HG03139 (cell line): ENCODE measurements around the gene GIGYF1.
"Not testable (repeated sequence)": the region's sequence is repeated elsewhere in the genome, so short reads cannot be mapped to it uniquely, and the experiment has no call there.

Experiments
- ATAC-seq: cut with Tn5 transposase; IDR thresholded peaks from one replicate; pipeline ENCODE4 v1.9.1; 2021; ENCODE audit not compliant: unreplicated experiment

The GIGYF1 gene, protein sequence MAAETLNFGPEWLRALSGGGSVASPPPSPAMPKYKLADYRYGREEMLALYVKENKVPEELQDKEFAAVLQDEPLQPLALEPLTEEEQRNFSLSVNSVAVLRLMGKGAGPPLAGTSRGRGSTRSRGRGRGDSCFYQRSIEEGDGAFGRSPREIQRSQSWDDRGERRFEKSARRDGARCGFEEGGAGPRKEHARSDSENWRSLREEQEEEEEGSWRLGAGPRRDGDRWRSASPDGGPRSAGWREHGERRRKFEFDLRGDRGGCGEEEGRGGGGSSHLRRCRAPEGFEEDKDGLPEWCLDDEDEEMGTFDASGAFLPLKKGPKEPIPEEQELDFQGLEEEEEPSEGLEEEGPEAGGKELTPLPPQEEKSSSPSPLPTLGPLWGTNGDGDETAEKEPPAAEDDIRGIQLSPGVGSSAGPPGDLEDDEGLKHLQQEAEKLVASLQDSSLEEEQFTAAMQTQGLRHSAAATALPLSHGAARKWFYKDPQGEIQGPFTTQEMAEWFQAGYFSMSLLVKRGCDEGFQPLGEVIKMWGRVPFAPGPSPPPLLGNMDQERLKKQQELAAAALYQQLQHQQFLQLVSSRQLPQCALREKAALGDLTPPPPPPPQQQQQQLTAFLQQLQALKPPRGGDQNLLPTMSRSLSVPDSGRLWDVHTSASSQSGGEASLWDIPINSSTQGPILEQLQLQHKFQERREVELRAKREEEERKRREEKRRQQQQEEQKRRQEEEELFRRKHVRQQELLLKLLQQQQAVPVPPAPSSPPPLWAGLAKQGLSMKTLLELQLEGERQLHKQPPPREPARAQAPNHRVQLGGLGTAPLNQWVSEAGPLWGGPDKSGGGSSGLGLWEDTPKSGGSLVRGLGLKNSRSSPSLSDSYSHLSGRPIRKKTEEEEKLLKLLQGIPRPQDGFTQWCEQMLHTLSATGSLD (N-terminal part only)

DNA sequence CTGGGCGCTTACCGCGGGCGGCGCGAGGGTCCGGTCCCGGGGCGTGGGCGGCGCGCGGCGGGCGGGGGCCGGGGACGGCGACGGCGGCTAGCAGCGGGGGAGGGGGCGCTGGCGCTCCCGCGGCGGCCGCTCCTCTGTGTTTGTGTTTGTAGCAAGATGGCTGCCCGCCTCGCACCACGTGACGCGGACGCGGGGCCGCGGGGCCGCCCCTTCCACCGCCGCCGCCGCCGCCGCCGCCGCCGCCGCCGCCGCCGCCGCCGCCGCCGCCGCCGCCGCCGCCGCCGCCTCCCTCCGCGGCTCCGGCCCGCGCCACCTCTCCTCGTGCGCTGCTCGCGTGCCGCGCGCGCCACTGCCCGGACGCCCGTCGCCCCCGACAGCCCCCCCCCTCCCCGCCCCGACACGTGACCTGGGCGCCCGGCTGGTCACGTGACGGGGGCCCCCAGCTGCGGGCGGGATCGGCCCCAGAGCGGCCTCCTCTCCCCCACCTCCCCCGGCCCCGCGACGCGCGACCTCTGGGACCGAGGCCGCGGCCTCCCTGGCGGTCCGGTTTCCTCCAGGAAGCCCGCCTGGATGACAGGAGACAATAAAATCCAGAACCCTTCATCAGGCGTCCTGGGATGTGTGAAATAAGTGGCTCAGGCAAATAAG, at the start of gene GIGYF1:
Gene GIGYF1 (minus strand): TSS at position 153 of the 648 bp plus-strand sequence. CDS start 6,012 bp downstream, outside the sequence.
- no peak for ATAC-seq

DNA sequence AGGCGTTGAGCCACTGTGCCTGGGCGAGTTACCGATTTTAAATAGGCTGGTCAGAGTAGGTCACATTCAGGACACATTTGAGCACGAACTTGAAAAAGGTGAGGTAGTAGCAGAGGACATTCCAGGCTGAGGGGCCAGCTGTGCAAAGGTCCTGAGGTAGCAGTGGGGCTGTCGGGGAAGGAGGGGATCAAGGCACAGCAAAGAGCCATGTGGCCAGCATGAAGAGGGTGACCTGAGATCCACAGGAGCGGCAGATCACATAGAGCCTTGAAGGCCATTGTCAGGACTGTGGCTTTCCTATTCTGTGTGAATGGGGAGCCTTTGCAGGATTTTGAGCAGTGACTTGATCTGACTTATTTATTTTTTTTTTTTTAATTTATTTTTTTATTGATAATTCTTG, 45.9 kb upstream of the GIGYF1 start:
- ATAC-seq: no peak

DNA sequence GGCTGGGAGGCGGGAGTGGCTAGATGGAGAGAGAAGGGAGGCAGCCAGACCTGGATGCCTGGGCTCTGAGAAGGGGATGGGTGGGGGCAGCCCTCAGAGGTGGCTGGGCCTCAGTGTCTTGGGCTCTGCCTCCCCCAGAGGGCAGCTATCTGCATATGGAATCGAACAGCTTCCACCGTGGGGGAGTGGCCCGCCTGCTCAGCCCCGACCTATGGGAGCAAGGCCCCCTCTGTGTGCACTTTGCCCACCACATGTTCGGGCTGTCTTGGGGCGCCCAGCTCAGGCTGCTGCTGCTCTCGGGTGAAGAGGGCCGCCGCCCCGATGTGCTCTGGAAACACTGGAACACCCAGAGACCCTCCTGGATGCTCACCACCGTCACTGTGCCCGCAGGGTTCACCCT, 42.6 kb upstream of the GIGYF1 start:
- ATAC-seq: no peak

DNA sequence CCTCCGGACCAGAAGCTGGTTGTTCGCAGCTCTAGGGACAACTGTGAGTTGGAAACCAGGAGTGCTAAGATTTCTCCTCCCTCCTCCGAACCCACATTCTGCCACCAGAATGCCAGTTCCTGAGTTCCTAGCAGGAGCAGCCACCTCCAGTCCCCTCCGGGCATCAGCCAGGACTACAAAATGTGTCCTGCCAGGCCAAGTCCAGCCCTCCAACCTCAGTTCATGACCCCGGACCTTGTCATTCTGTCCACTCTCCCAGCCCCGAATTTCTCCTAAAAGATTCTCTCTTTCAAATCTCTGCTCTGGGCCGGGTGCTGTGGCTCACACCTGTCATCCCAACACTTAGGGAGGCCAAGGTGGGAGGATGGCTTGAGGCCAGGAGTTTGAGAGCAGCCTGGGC, 41.7 kb upstream of the GIGYF1 start:
- no peak for ATAC-seq

DNA sequence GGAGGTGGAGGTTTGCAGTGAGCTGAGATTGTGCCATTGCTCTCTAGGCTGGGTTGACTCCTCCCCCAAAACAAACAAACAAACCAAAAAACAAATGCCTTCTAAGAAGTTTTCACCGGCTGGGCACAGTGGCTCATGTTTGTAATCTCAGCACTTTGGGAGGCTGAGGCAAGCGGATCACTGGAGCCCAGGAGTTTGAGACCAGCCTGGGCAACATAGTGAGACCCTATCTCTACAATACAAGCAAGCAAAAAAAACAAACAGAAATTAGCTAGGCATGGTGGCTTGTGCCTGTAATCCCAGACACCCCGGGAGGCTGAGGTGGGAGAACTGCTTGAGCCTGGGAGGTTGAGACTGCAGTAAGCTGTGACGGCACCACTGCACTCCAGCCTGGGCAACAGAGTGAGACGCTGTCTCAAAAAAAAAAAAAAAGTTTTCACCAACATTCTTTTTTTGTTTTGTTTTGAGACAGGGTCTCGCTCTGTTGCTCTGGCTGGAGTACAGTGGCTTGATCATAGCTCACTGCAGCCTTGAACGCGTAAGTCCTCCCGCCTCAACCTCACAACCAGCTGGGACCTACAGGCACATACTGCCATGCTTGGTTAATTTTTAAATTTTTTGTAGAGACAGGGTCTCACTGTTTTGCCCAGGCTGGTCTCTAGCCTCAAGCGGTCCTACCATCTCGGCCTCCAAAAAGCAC, 38.0 kb upstream of the GIGYF1 start:
- no peak for ATAC-seq

DNA sequence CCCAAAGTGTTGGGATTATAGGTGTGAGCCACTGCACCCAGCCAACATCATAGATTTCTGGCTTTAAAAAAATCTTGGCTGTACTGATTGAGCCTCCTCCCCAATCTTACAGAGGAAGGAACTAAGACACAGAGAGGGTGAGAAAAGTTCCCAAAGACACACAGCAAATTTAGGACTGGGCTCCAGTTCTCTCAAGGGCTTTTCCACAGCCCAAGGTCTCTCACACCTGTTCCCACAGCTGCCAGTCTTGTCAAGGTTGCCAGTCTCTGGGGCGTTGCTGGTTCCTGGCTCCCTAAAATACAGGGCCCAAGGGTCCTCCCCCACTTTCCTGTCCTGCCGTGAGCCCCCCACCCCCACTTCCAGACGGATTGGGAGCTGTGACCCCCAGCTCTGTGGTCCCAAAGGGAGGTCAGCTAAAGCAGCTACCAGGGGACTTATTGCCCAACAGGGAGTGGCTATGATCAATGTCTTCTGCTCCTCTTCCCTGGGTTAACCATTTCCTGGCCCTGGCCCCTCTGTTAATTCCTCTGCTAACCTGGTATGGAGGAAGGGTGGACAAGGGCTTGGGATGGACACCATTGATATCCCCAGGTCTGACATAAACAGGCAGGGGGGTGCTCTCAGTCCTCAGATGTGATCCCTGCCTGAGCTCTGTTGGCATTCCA, 36.2 kb upstream of the GIGYF1 start:
- ATAC-seq: no peak

DNA sequence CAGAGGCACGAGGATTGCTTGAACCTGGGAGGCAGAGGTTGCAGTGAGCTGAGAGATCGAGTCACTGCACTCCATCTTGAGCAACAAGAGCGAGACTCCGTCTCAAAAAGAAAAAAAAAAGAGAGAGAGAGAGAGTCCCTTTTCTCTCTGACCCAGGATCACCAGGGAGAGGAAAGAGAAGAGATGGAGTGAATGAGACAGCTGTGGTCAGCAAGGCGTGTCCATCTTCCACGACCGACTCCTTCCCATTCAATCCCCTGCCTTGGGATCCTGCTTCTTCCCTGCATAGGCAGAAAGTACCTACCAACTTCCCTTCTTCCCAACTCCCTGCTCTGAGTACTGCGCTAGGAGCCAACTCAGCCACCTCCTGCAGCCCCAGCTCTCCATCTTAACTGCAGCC, 34.1 kb upstream of the GIGYF1 start:
- no peak for ATAC-seq

DNA sequence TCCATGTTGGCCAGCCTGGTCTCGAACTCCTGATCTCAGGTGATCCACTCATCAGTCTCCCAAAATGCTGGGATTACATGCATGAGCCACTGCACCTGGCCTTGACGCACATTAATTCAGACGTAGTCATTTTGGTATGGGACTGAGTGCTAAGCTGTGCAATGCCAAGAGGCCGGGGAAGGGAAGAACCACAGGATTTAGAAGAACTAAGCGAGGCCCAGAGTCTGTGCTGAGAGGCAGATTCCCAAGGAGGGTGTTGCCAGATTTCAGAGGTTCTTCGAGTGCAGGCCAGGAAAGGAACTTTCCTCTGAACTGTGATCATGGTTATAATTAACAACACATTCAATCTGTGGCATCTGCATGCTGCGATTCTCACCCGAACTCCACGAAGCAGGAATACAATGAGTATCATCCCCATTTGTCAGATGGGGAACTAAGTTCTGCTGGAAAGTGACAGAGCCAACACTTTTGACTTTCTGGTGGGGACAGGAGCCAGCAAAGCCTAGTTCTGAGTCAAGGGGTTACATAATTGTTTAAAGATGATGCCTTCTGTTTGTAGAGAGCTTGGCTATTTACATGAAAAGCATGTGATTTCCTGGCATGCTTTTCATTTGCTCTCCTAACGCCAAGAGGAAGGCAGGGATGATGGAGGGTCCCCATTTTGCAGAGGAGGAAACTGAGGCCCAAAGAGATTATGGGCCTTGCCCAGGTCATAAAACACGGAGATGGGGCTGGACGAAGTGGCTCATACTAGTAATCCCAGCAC, 33.1 kb upstream of the GIGYF1 start:
- no peak for ATAC-seq

DNA sequence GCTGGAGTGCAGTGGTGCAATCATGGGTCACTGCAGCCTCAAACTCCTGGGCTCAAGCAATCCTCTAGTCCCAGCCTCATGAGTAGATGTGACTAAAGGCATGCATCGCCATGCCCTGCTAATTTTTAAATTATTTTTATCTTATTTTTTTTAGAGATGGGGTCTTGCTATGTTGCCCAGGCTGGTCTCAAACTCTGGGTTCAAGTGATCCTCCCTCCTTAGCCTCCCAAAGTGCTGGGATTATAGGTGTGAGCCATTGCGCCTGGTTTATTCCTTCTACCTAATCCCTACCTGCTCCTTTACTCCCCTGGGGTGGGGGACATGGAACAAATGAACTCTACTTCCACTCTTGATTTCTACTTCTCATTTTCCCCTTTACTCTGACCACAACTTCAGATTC, 30.3 kb upstream of the GIGYF1 start:
- ATAC-seq: not testable (repeated sequence)

DNA sequence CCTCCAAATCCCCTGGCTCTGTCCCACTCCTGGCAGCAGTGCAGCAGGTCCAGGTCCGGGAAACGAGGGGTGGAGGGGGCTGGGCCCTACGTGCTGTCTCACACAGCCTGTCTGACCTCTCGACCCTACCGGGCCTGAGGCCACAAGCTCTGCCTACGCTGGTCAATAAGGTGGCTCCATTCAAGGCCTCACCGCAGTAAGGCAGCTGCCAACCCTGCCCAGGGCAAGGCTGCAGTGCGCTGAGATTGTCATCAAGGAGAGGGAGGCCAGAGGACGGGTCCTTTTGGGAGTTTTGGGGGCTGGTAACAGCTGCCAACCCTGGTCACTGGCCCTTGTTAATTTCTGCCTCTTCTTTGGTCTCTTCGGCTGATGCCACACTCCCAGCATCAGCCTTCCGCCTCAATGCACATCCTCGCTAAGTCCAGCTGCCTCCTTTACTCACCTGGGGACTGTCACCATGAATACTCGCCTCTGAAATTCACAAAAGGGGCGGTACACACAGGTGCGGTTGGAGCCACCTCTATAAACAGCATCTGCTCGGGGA, 29.8 kb upstream of the GIGYF1 start:
- ATAC-seq: no peak

DNA sequence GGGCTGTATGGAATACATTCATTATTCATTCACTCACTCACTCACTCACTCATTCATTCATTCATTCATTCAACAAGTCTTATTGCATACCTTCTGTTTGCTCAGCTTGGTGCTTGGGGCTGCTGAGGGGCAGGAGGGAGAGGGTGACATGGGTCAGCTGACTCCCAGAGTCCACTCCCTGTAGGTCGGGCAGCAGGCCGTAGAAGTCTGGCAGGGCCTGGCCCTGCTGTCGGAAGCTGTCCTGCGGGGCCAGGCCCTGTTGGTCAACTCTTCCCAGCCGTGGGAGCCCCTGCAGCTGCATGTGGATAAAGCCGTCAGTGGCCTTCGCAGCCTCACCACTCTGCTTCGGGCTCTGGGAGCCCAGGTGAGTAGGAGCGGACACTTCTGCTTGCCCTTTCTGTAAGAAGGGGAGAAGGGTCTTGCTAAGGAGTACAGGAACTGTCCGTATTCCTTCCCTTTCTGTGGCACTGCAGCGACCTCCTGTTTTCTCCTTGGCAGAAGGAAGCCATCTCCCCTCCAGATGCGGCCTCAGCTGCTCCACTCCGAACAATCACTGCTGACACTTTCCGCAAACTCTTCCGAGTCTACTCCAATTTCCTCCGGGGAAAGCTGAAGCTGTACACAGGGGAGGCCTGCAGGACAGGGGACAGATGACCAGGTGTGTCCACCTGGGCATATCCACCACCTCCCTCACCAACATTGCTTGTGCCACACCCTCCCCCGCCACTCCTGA, 28.6 kb upstream of the GIGYF1 start:
- ATAC-seq: no peak

DNA sequence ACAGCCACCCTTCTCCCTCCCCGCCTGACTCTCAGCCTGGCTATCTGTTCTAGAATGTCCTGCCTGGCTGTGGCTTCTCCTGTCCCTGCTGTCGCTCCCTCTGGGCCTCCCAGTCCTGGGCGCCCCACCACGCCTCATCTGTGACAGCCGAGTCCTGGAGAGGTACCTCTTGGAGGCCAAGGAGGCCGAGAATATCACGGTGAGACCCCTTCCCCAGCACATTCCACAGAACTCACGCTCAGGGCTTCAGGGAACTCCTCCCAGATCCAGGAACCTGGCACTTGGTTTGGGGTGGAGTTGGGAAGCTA, 27.4 kb upstream of the GIGYF1 start:
- ATAC-seq: no peak

DNA sequence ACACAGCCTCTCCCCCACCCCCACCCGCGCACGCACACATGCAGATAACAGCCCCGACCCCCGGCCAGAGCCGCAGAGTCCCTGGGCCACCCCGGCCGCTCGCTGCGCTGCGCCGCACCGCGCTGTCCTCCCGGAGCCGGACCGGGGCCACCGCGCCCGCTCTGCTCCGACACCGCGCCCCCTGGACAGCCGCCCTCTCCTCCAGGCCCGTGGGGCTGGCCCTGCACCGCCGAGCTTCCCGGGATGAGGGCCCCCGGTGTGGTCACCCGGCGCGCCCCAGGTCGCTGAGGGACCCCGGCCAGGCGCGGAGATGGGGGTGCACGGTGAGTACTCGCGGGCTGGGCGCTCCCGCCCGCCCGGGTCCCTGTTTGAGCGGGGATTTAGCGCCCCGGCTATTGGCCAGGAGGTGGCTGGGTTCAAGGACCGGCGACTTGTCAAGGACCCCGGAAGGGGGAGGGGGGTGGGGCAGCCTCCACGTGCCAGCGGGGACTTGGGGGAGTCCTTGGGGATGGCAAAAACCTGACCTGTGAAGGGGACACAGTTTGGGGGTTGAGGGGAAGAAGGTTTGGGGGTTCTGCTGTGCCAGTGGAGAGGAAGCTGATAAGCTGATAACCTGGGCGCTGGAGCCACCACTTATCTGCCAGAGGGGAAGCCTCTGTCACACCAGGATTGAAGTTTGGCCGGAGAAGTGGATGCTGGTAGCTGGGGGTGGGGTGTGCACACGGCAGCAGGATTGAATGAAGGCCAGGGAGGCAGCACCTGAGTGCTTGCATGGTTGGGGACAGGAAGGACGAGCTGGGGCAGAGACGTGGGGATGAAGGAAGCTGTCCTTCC, 26.8 kb upstream of the GIGYF1 start:
- no peak for ATAC-seq

DNA sequence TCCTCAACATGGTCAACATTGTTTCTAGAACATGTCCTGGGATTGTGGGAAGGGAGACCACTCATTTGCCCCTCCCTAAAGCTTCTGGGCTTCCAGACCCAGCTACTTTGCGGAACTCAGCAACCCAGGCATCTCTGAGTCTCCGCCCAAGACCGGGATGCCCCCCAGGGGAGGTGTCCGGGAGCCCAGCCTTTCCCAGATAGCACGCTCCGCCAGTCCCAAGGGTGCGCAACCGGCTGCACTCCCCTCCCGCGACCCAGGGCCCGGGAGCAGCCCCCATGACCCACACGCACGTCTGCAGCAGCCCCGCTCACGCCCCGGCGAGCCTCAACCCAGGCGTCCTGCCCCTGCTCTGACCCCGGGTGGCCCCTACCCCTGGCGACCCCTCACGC, 26.2 kb upstream of the GIGYF1 start, which contains the start of gene EPO:
Gene EPO (plus strand): TSS at position 190 of the 392 bp plus-strand sequence. CDS start 513 bp downstream, outside the sequence.
- no peak for ATAC-seq

DNA sequence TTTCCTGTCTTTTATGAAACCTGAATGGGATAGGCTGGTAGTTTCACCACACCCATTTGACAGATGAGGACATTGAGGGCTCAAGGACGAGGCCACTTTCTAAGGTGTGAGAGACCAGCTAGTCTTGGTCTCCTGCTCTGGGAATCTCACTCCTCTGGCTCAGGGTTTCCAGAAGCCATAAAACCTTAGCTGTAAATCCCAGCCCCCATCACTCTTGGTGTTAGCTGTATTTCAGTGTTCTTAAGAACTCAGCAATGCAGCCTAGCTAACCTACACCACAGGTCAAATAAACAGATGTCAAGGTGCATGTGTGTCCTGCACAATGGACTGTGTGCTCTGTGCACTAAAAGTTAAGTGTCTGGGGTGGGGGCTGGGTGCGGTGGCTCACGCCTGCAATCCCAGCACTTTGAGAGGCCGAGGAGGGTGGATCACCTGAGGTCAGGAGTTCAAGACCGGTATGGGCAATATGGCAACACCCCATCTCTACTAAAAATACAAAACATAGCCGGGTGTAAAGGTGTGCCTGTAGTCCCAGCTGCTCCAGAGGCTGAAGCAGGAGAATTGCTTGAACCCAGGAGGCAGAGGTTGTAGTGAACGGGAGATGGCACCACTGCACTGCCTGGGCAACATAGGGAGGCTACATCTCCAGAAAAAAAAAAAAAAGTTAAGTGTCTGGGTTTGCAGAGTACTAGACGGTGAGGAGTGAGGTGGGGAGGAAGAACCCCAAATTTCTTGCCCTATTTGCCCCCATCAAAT, 25.7 kb upstream of the GIGYF1 start:
- no peak for ATAC-seq

DNA sequence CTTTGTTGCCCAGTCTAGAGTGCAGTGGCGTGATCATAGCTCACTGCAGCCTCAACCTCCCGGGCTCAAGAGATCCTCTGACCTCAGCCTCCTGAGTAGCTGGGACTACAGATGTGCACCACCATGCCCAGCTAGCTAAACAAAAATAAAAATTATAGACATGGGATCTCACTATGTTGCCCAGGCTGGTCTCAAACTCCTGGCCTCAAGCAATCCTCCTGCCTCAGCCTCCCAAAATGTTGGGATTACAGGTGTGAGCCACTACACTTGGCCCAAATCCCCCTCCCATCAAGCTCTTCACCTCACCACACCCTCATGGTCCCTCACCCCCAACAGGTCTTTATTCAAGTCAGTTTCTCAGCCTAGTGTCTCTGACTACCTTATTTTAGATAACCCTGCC, 23.0 kb upstream of the GIGYF1 start:
- ATAC-seq: not testable (repeated sequence)

DNA sequence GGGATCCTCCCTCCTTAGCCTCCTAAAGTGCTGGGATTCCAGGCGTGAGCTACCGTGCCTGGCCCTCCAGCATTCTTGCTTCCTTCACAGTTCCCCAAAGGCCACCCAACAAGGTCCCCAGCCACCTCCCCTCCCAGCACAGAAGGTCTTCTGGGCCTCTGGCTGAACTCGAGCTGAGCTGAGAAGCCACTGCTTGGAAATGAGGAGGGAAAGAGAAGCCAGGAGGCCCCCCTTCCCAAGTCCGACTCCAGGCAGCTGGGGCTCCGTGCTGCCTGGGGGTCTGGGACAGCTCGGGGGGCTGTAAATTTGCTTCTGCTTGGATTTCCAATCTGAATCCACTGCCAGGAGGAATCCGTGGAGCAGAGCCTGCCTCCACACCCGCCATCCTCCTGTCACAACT, 20.7 kb upstream of the GIGYF1 start:
- no peak for ATAC-seq
